Psoas muscle (tissue), 8 donors: Measurements from ENCODE around the gene DISP3. TPM values are rescaled to one million over a fixed set of nuclear protein-coding genes. Genes with fewer than 3 reads are reported as not detected.

Experiments
- ATAC-seq, 4 donors: fragments of 200-7000 bp; cut with Tn5 transposase; one replicate each; pipeline ENCODE4 v1.9.1; 2020; ENCODE audit warnings: moderate library complexity in 3 of 4, mild to moderate bottlenecking in 2 of 4
- DNase-seq, 2 donors: peaks; one replicate each; pipeline ENCODE4 v3.0.0-alpha.2; 2020
- H3K27ac ChIP-seq: fragments of 200-600 bp; one replicate; pipeline ENCODE4 v1.8.0; 2022
- H3K27me3 ChIP-seq, 3 donors: fragments of 200-600 bp in 1 of 3; one replicate each; pipeline versions ENCODE4 v1.6.1 to v1.8.0; 2013 to 2022; ENCODE audit warnings: low read length in 2 of 3, mild to moderate bottlenecking in 2 of 3, moderate library complexity in 1 of 3; ENCODE audit not compliant: insufficient read depth in 3 of 3
- H3K36me3 ChIP-seq, 2 donors: fragments of 200-600 bp in 1 of 2; one replicate each; pipeline versions ENCODE4 v1.6.1 to v1.8.0; 2013 to 2022; ENCODE audit warnings: low read depth in 1 of 2, mild to moderate bottlenecking in 1 of 2, moderate library complexity in 1 of 2; ENCODE audit not compliant: insufficient read depth in 1 of 2
- H3K4me1 ChIP-seq: fragments of 200-600 bp; one replicate; pipeline ENCODE4 v1.8.0; 2022
- H3K4me3 ChIP-seq: fragments of 200-600 bp; one replicate; pipeline ENCODE4 v1.8.0; 2022; ENCODE audit warnings: mild to moderate bottlenecking
- H3K9me3 ChIP-seq: fragments of 200-600 bp; one replicate; pipeline ENCODE4 v1.8.0; 2022
- WGBS, 3 donors: extraction: QIAGEN DNeasy Blood & Tissue Kit; methylation state at CpG; one replicate each; pipeline versions ENCODE4 v1.1.6 to v1.1.7; 2013; 5-methylcytosine and 5-hydroxymethylcytosine counted together
- intact Hi-C, 2 donors: fragments of 100-400 bp; cut with DNase I; formaldehyde crosslinking; loops; one replicate each; pipeline versions ENCODE4 v1.11.0 to v1.14.2; 2022
- polyA plus RNA-seq, 3 donors: library from polyadenylated mRNA; stranded (reverse); fragments of 200-250 nt; gene quantifications; one replicate each; pipeline ENCODE4 v1.2.3, GENCODE V29; 2013
- total RNA-seq, 4 donors: library from RNA; stranded (reverse); fragmentation: NEBNext Ultra II Directional in 2 of 4; extraction: Animal tissue kit (Norgen Biotek cat#: 25700) in 2 of 4; gene quantifications; one replicate each; pipeline versions ENCODE4 v1.2.1 to v1.2.4, GENCODE V29; 2021 to 2023
- TF ChIP-seq, protein P1 (sequence below): fragments of 200-600 bp; IDR thresholded peaks from one replicate; pipeline ENCODE4 v1.8.0; 2022; ENCODE audit warnings: antibody characterized with exemption
- donor health status: healthy with polysubstance abuse.
- donor health status: DM: no; HTN: no; CAD: no; lungs with moderate emphysema.
- donor health status: Bipolar disorder and iron deficiency.
- donor health status: healthy.
- donor health status: DM: yes; HTN: yes; CAD: no.
- donor health status: DM: no; HTN: no; CAD: no.
- donor health status: DM: no; HTN: no; CAD: no.
- donor health status: DM: yes; HTN: yes; CAD: no.

The DISP3 gene
- total and polyA plus RNA-seq, 7 donors: 0.01 to 0.04 (median 0.02) TPM; not detected in 3

DNA sequence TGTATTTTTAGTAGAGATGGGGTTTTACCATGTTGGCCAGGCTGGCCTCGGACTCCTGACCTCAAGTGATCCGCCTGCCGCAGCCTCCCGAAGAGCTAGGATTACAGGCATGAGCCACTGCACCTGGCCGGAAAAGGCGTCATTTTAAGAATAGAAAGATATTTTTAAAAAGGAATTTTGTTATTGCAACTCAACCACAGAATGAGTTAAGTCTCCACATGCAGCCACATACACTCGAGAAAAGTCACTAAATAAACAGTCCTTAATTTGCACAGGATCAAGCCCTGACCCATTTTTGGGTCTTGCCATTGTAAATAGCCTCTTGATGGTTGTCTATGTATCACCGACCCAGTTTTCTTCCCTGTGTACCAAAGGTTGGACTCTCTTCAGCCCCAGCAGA, 89.7 kb downstream of the DISP3 start:
- ATAC-seq: no peak
- no peak overlapping the region for H3K4me3 ChIP-seq
- WGBS, 3 donors: 40 to 62% (median 44%) methylated on average over 8 of the region's 8 CpGs

DNA sequence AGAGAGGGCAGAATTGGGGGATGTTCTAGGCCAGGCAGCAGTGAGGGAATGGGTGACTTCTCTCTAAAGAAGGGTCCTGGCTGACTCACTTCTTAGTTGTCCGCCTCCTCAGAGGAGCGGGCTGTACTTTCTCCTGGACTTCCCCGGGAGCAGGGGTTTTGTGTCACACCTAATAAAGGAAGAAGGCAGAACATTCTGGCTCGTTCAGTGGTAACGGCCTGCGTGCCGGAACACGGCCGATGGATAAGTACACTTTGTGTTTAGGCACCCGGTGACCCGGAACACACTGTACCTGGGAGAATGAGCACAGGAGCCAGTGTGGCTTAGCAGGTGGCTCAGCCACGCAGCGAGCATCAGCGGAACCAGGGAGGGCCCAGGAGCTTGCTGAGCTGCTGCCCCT, 90.6 kb downstream of the DISP3 start:
- no peak for ATAC-seq
- H3K27me3 ChIP-seq: peaks cover 0 to 50% (median 16%) of the 10 kb centered on the region in 3 donors
- WGBS, 3 donors: 58 to 74% (median 68%) methylated on average over 14 of the region's 14 CpGs

More for the DNA sequence above, 89.7 kb downstream of the DISP3 start:
- Histone ChIP-seq H3K36me3 (no peaks in the 10 kb centered on the region), H3K9me3 (no peaks in the 10 kb centered on the region), H3K4me1 (no peaks in the 10 kb centered on the region), H3K27ac (no peak overlapping the region), H3K27me3 (peaks cover 0 to 51% (median 16%) of the 10 kb centered on the region in 3 donors)
- no peak for DNase-seq
- TF ChIP-seq, protein P1, sequence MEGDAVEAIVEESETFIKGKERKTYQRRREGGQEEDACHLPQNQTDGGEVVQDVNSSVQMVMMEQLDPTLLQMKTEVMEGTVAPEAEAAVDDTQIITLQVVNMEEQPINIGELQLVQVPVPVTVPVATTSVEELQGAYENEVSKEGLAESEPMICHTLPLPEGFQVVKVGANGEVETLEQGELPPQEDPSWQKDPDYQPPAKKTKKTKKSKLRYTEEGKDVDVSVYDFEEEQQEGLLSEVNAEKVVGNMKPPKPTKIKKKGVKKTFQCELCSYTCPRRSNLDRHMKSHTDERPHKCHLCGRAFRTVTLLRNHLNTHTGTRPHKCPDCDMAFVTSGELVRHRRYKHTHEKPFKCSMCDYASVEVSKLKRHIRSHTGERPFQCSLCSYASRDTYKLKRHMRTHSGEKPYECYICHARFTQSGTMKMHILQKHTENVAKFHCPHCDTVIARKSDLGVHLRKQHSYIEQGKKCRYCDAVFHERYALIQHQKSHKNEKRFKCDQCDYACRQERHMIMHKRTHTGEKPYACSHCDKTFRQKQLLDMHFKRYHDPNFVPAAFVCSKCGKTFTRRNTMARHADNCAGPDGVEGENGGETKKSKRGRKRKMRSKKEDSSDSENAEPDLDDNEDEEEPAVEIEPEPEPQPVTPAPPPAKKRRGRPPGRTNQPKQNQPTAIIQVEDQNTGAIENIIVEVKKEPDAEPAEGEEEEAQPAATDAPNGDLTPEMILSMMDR: no peak
- intact Hi-C loops: no loop called here

DNA sequence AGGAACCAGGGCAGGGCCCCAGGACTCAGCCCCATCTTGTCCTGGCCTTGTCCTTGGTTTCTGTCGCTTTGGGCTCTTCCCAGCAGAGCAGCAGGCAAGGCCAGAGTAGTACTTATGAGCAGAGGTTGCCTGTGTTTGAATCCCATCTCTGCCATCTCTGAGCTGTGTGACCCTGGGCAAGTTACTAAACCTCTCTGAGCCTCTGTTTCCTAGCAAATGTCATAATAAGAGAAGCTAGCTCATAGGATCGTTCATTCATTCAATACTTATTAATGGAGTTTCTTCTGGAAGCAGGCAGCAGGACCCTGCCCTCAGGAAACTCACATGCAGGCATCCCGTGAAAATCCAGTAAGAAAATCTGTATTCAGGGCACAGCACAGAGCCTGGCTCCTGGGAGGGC, 91.0 kb downstream of the DISP3 start:
- WGBS, 3 donors: 66 to 74% (median 72%) methylated on average over 3 of the region's 3 CpGs
- no peaks in the 10 kb centered on the region for H3K36me3 ChIP-seq
- no peak overlapping the region for H3K4me3 ChIP-seq
- DNase-seq (no peak), ATAC-seq (no peak)
- H3K4me1 ChIP-seq: no peaks in the 10 kb centered on the region
- H3K9me3 ChIP-seq: no peaks in the 10 kb centered on the region
- TF ChIP-seq, protein P1: no peak
- H3K27ac ChIP-seq: no peak overlapping the region
- peaks cover 0 to 51% (median 16%) of the 10 kb centered on the region in 3 donors for H3K27me3 ChIP-seq
- intact Hi-C loops: no loop called here

More for the DNA sequence above, 90.6 kb downstream of the DISP3 start:
- Histone ChIP-seq H3K36me3 (no peaks in the 10 kb centered on the region), H3K4me1 (no peaks in the 10 kb centered on the region), H3K9me3 (no peaks in the 10 kb centered on the region), H3K4me3 (no peak overlapping the region), H3K27ac (no peak overlapping the region)
- TF ChIP-seq, protein P1: no peak
- DNase-seq: no peak
- intact Hi-C loops: no loop called here

DNA sequence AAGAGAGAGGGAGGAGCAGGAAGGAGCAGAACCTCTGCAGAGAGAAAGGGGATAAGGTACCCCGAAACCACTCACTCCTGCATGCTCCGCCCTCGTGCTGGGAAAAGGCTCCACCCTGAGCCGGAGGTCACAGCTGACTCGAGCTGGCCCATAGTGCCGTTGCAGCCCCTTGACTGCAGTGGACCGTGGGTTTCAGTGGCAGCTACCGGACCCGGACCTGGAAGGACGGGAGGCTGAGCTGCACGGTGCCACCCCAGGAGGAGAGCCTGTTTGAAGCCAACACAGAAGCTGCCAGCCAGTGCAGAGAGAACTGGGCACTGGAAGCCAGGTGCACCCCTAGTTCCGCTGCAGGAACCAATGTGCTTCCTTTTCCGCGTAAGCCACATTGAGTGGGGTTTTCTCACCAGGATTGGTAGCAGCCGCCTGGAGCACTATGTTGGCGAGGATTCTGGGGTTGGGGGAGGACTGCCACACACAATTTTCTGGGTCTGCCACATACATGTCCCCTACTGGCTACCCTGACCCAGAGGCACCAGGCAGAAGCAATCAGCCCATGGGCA, 91.9 kb downstream of the DISP3 start:
- DNase-seq (no peak), ATAC-seq (no peak)
- Histone ChIP-seq H3K27me3 (peaks cover 0 to 53% (median 14%) of the 10 kb centered on the region in 3 donors), H3K4me1 (no peaks in the 10 kb centered on the region), H3K9me3 (no peaks in the 10 kb centered on the region), H3K4me3 (no peak overlapping the region), H3K36me3 (no peaks in the 10 kb centered on the region), H3K27ac (no peak overlapping the region)
- intact Hi-C loops: no loop called here
- 48 to 57% (median 50%) methylated on average over 16 of the region's 16 CpGs for WGBS, 3 donors
- TF ChIP-seq, protein P1: no peak
